AG09309 (cell line): ENCODE data around the gene PRH1.

ENCODE experiments used
- DNase-seq: peaks from one replicate; pipeline ENCODE4 v3.0.0-alpha.2; 2010; ENCODE audit warnings: low read depth
- H3K4me3 ChIP-seq: 2 replicates; pipeline ENCODE4 v1.5.1; 2011; ENCODE audit warnings: mild to moderate bottlenecking, low read depth, low read length, moderate library complexity; ENCODE audit not compliant: control insufficient read depth
- TF ChIP-seq, protein P1 (sequence below): IDR thresholded peaks from 2 replicates; pipeline ENCODE4 v1.5.1; 2011; ENCODE audit warnings: mild to moderate bottlenecking, low read depth, low read length, inconsistent platforms; ENCODE audit not compliant: insufficient read depth, control insufficient read depth; ENCODE audit errors: missing control alignments

The PRH1 gene

DNA sequence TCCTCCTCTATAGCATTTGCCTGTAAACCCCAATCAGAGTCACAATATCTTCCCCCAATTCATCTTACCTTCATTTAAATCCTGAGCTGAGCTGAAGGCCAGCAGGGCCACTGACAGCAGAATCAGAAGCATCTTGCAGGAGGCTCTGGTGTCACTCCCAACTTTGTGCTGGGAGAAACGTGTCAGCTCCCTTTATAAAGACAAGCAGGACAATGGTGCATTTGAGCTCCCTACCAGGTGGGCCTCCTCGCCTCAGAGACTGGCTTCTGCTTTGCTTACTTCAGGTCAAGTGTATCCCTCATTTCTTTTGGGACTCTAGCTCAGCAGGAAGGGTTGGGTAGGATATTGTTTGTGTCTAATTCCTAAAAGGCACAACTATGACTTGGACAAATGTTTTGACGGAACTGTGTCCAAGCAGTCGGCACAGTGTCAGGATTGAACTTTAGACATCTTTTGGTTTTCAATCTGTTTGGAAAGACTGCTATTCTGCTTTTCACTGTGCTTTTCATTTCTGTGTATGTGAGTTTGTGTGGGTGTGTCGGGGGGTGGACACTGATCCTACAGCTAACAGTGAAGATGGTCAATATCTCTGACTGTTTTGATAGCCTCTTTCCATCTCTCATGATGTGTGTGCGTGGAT lies at the start of gene PRH1:
Gene PRH1 (minus strand): TSS at position 170 of the 640 bp plus-strand sequence. CDS start 38 bp downstream, at position 132.
- TF ChIP-seq, protein P1, sequence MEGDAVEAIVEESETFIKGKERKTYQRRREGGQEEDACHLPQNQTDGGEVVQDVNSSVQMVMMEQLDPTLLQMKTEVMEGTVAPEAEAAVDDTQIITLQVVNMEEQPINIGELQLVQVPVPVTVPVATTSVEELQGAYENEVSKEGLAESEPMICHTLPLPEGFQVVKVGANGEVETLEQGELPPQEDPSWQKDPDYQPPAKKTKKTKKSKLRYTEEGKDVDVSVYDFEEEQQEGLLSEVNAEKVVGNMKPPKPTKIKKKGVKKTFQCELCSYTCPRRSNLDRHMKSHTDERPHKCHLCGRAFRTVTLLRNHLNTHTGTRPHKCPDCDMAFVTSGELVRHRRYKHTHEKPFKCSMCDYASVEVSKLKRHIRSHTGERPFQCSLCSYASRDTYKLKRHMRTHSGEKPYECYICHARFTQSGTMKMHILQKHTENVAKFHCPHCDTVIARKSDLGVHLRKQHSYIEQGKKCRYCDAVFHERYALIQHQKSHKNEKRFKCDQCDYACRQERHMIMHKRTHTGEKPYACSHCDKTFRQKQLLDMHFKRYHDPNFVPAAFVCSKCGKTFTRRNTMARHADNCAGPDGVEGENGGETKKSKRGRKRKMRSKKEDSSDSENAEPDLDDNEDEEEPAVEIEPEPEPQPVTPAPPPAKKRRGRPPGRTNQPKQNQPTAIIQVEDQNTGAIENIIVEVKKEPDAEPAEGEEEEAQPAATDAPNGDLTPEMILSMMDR: no peak
- DNase-seq: no peak
- no peak within 1 kb of the TSS for H3K4me3 ChIP-seq

GRCh38 chr12:10928746-10929286 lies 44.8 kb upstream of the PRH1 start, which contains the start of gene PRH2:
PRH2 (plus strand) TSS chr12:10929236; CDS start chr12:10929274, 38 bp downstream.
- H3K4me3 ChIP-seq: no peak within 1 kb of the TSS
- DNase-seq: no peak
- TF ChIP-seq, protein P1: no peak

- TF ChIP-seq, protein P1: no peak
- H3K4me3 ChIP-seq: no peak overlapping the region
- DNase-seq: no peak
Observed at GRCh38 chr12:10926269-10926668, 42.2 kb upstream of the PRH1 start.

DNA sequence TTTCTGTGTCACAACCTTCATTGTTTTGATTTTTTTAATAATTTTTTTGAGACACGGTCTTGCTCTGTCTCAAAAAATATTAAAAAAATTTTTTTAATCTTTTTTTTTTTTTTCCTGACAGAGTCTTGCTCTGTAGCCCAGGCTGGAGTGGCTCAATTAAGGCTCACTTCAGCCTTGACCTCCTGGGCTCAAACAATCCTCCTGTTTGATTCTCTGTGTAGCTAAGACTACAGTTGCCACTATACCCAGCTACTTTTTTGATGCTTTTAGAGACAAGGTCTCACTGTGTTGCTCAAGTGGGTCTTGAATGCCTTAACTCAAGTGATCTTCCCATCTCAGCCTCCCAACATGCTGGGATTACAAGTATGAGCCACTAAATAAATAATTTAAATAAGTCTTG lies 35.8 kb upstream of the PRH1 start:
- no peak for DNase-seq
- TF ChIP-seq, protein P1: no peak
- H3K4me3 ChIP-seq: no peak overlapping the region

GRCh38 chr12:10910380-10910779 lies 26.3 kb upstream of the PRH1 start:
- no peak overlapping the region for H3K4me3 ChIP-seq
- TF ChIP-seq, protein P1: no peak
- no peak for DNase-seq

DNA sequence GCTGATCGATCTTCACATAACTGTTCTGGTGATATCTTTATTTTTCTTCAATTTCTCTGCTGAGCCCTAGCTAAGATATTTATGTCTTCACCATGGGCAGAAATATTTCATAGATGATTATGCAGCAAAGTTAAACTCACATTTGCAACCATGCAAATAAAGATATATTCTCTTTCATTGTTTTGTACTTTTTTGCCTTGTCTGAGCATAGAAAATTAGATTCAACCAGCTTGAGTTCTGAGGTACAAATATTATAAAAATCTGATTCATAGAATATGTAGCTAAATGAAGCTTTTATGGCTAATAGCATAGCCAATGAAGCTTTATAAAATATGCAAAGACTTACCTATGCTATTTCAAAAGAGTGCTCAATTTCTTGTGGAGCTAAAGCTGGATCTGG lies 25.4 kb upstream of the PRH1 start, which contains the start of gene TAS2R13:
Gene TAS2R13 (minus strand): TSS at position 101 of the 400 bp plus-strand sequence. CDS start 264 bp downstream, outside the sequence.
- no peak within 1 kb of the TSS for H3K4me3 ChIP-seq
- DNase-seq: no peak
- TF ChIP-seq, protein P1: no peak
